Activated CD4-positive, alpha-beta T cell treated with anti-CD3 and anti-CD28 coated beads, Interleukin-2, Interleukin-6, amounts not matched to agents 100 ng/mL and 50 ng/mL, durations not matched to agents 16 hours and 8 hours (primary cell): ENCODE measurements around the gene AAK1.
"Not testable (repeated sequence)": the region's sequence is repeated elsewhere in the genome, so short reads cannot be mapped to it uniquely, and the experiment has no call there.

Source experiments
- DNase-seq: peaks from one replicate; pipeline ENCODE4 v3.0.0-alpha.2; 2020

AAK1 gene

GRCh38 chr2:69624131-69624530 lies 19.4 kb downstream of the AAK1 start:
- DNase-seq, result no peak

- no peak for DNase-seq
Observed at GRCh38 chr2:69623236-69623635, 20.3 kb downstream of the AAK1 start.

GRCh38 chr2:69622805-69623204 lies 20.7 kb downstream of the AAK1 start:
- not testable (repeated sequence) for DNase-seq

- DNase-seq, result not testable (repeated sequence)
Observed at GRCh38 chr2:69622017-69622540, 21.5 kb downstream of the AAK1 start.

GRCh38 chr2:69621440-69621839 lies 22.1 kb downstream of the AAK1 start:
- DNase-seq, result no peak

- DNase-seq, result no peak
Observed at GRCh38 chr2:69620870-69621269, 22.7 kb downstream of the AAK1 start.

GRCh38 chr2:69619725-69620124 lies 23.8 kb downstream of the AAK1 start:
- DNase-seq, result peak; percentile 81

GRCh38 chr2:69618362-69618761 lies 25.2 kb downstream of the AAK1 start:
- no peak for DNase-seq

- DNase-seq, result no peak
Observed at GRCh38 chr2:69617744-69618143, 25.8 kb downstream of the AAK1 start.

GRCh38 chr2:69616755-69617154 lies 26.8 kb downstream of the AAK1 start:
- peak; percentile 60 for DNase-seq

- no peak for DNase-seq
Observed at GRCh38 chr2:69615969-69616368, 27.6 kb downstream of the AAK1 start.

- DNase-seq, result no peak
Observed at GRCh38 chr2:69615078-69615625, 28.4 kb downstream of the AAK1 start.

- no peak for DNase-seq
Observed at GRCh38 chr2:69612707-69613106, 30.8 kb downstream of the AAK1 start.

- no peak for DNase-seq
Observed at GRCh38 chr2:69612200-69612599, 31.3 kb downstream of the AAK1 start.

- no peak for DNase-seq
Observed at GRCh38 chr2:69608109-69608508, 35.4 kb downstream of the AAK1 start.

- not testable (repeated sequence) for DNase-seq
Observed at GRCh38 chr2:69606771-69607170, 36.8 kb downstream of the AAK1 start.

GRCh38 chr2:69605284-69605683 lies 38.3 kb downstream of the AAK1 start:
- no peak for DNase-seq

GRCh38 chr2:69604836-69605235 lies 38.7 kb downstream of the AAK1 start:
- DNase-seq, result no peak

GRCh38 chr2:69604026-69604678 lies 39.4 kb downstream of the AAK1 start:
- DNase-seq, result no peak

GRCh38 chr2:69603146-69603743 lies 40.3 kb downstream of the AAK1 start:
- DNase-seq, result no peak

GRCh38 chr2:69601179-69601612 lies 42.3 kb downstream of the AAK1 start:
- DNase-seq, result peak; percentile 72

GRCh38 chr2:69600425-69600824 lies 43.1 kb downstream of the AAK1 start:
- peak; percentile 82 for DNase-seq

- no peak for DNase-seq
Observed at GRCh38 chr2:69597843-69598610, 45.5 kb downstream of the AAK1 start.

- no peak for DNase-seq
Observed at GRCh38 chr2:69597105-69597504, 46.4 kb downstream of the AAK1 start.
